Kidney (tissue), 14 donors: ENCODE results near the gene AUTS2. TPM values are rescaled to one million over a fixed set of nuclear protein-coding genes. Genes with fewer than 3 reads are reported as not detected.

Source experiments
- DNase-seq, 5 donors: peaks; one replicate each; pipeline ENCODE4 v3.0.0-alpha.2; 2013 to 2020
- FAIRE-seq: peaks from 2 replicates; lab custom pipeline; 2012; peaks lifted over from hg19 to GRCh38; lab: Jason Lieb, UNC
- H3K27ac ChIP-seq, 2 donors: one replicate each; pipeline ENCODE4 v1.7.0; 2013; ENCODE audit warnings: low read depth in 2 of 2, low read length in 2 of 2, inconsistent platforms in 1 of 2
- H3K27me3 ChIP-seq: one replicate; pipeline ENCODE4 v1.7.1; 2013; ENCODE audit warnings: low read length, inconsistent platforms; ENCODE audit not compliant: control insufficient read depth, insufficient read depth
- H3K36me3 ChIP-seq, 3 donors: one replicate each; pipeline versions ENCODE4 v1.7.0 to v1.7.1; 2013; ENCODE audit warnings: low read length in 3 of 3, control low read depth in 1 of 3, inconsistent platforms in 1 of 3; ENCODE audit not compliant: insufficient read depth in 3 of 3, control insufficient read depth in 2 of 3
- H3K4me1 ChIP-seq, 3 donors: one replicate each; pipeline versions ENCODE4 v1.7.0 to v1.7.1; 2013; ENCODE audit warnings: low read length in 3 of 3, inconsistent platforms in 1 of 3, low read depth in 1 of 3; ENCODE audit not compliant: control insufficient read depth in 2 of 3, insufficient read depth in 2 of 3
- H3K4me3 ChIP-seq, 3 donors: one replicate each; pipeline versions ENCODE4 v1.7.0 to v1.8.1; 2013; ENCODE audit warnings: low read length in 3 of 3, control low read depth in 1 of 3, inconsistent platforms in 1 of 3
- H3K9ac ChIP-seq, 3 donors: one replicate each; pipeline versions ENCODE4 v1.7.0 to v1.7.1; 2013; ENCODE audit warnings: low read length in 3 of 3, control low read depth in 1 of 3, inconsistent platforms in 1 of 3
- H3K9me3 ChIP-seq, 3 donors: one replicate each; pipeline versions ENCODE4 v1.7.0 to v1.7.1; 2013; ENCODE audit warnings: low read length in 3 of 3, control low read depth in 1 of 3, inconsistent platforms in 1 of 3; ENCODE audit not compliant: control insufficient read depth in 2 of 3, insufficient read depth in 1 of 3
- CTCF ChIP-seq: IDR thresholded peaks from 3 replicates; pipeline ENCODE4 v1.5.1; 2012; ENCODE audit warnings: mild to moderate bottlenecking, moderate library complexity, borderline replicate concordance; ENCODE audit not compliant: insufficient read depth; ENCODE audit errors: extremely low read depth
- intact Hi-C: fragments of 100-400 bp; cut with DNase I; formaldehyde crosslinking; loops from one replicate; pipeline ENCODE4 v1.11.1; 2022
- polyA plus RNA-seq: library from polyadenylated mRNA; stranded (reverse); fragments of 350-450 nt; fragmentation: Illumina TruSeq; extraction: RNeasy Lipid Tissue Mini Kit (QIAGEN cat#74804); gene quantifications from one replicate; pipeline ENCODE4 v1.2.3, GENCODE V29; 2014; ENCODE audit warnings: low read depth, low replicate concordance; ENCODE audit not compliant: insufficient read depth
- total RNA-seq: library from RNA; stranded (reverse); fragmentation: NEBNext Ultra II Directional; extraction: Animal tissue kit (Norgen Biotek cat#: 25700); gene quantifications from one replicate; pipeline ENCODE4 v1.2.1, GENCODE V29; 2021
- donor health status: control.
- donor health status: control.
- donor health status: control.
- donor health status: control.
- donor health status: control.
- donor health status: DM: yes; HTN: yes; CAD: no.
- donor health status: Normal renal cell carcinoma (clear cell type).

Gene AUTS2
- total and polyA plus RNA-seq, 2 donors from 2014 or later, result 5.2 to 33.8 TPM

- Histone ChIP-seq H3K27me3 (no peaks in the 10 kb centered on the region), H3K4me3 (no peak overlapping the region), H3K9me3 (no peaks in the 10 kb centered on the region), H3K27ac (no peak overlapping the region), H3K9ac (no peak overlapping the region), H3K4me1 (no peaks in the 10 kb centered on the region), H3K36me3 (no peaks in the 10 kb centered on the region)
- DNase-seq, result no peak
- no peak for TF ChIP-seq CTCF
- no peak for FAIRE-seq
- intact Hi-C loops, result no loop called here
Observed at GRCh38 chr7:70654979-70655378, 1056.7 kb downstream of the AUTS2 start.

- Histone ChIP-seq H3K4me3 (no peak overlapping the region), H3K9ac (no peak overlapping the region), H3K27me3 (no peaks in the 10 kb centered on the region), H3K4me1 (no peaks in the 10 kb centered on the region), H3K9me3 (no peaks in the 10 kb centered on the region), H3K36me3 (no peaks in the 10 kb centered on the region), H3K27ac (no peak overlapping the region)
- TF ChIP-seq CTCF, result no peak
- DNase-seq, result no peak
- intact Hi-C loops, result no loop called here
- FAIRE-seq, result no peak
Observed at GRCh38 chr7:70655694-70656093, 1057.4 kb downstream of the AUTS2 start.

- DNase-seq, result no peak
- intact Hi-C loops, result no loop called here
- Histone ChIP-seq H3K9me3 (no peaks in the 10 kb centered on the region), H3K36me3 (no peaks in the 10 kb centered on the region), H3K4me3 (no peak overlapping the region), H3K9ac (no peak overlapping the region), H3K27ac (no peak overlapping the region), H3K4me1 (no peaks in the 10 kb centered on the region), H3K27me3 (no peaks in the 10 kb centered on the region)
- no peak for TF ChIP-seq CTCF
- FAIRE-seq, result no peak
Observed at GRCh38 chr7:70657571-70657970, 1059.3 kb downstream of the AUTS2 start.

- H3K27me3 ChIP-seq, result no peaks in the 10 kb centered on the region
- no peaks in the 10 kb centered on the region for H3K36me3 ChIP-seq
- no peak overlapping the region for H3K4me3 ChIP-seq
- H3K9me3 ChIP-seq, result no peaks in the 10 kb centered on the region
- H3K4me1 ChIP-seq, result no peaks in the 10 kb centered on the region
- TF ChIP-seq CTCF, result no peak
- FAIRE-seq (no peak), DNase-seq (no peak)
- H3K27ac ChIP-seq, result no peak overlapping the region
- H3K9ac ChIP-seq, result no peak overlapping the region
- intact Hi-C loops, result no loop called here
Observed at GRCh38 chr7:70657989-70658632, 1059.8 kb downstream of the AUTS2 start.
